HG03097 (cell line): ENCODE measurements around the gene TRIM5.
A peak's percentile ranks its signal among the peaks of the same experiment; 100 is the strongest.
"Not testable (repeated sequence)": the region's sequence is repeated elsewhere in the genome, so short reads cannot be mapped to it uniquely, and the experiment has no call there.

Source experiments
- ATAC-seq: cut with Tn5 transposase; IDR thresholded peaks from one replicate; pipeline ENCODE4 v1.9.1; 2021; ENCODE audit not compliant: unreplicated experiment, low FRiP score

TRIM5 gene

GRCh38 chr11:5684646-5685362 is at the start of gene TRIM5:
TRIM5 (minus strand) TSS chr11:5685074; CDS start chr11:5680177, 4,897 bp downstream.
- ATAC-seq, result peak; percentile 79

- no peak for ATAC-seq
Measured at GRCh38 chr11:5727691-5728090, 42.8 kb upstream of the TRIM5 start.

GRCh38 chr11:5726351-5726750 is 41.5 kb upstream of the TRIM5 start:
- no peak for ATAC-seq

- ATAC-seq, result no peak
Measured at GRCh38 chr11:5722622-5723021, 37.7 kb upstream of the TRIM5 start.

- no peak for ATAC-seq
Measured at GRCh38 chr11:5719703-5720495, 35.0 kb upstream of the TRIM5 start.

GRCh38 chr11:5716518-5716917 is 31.6 kb upstream of the TRIM5 start:
- ATAC-seq, result not testable (repeated sequence)

GRCh38 chr11:5713695-5714094 is 28.8 kb upstream of the TRIM5 start:
- no peak for ATAC-seq

GRCh38 chr11:5712507-5712906 is 27.6 kb upstream of the TRIM5 start:
- ATAC-seq, result no peak

- ATAC-seq, result no peak
Measured at GRCh38 chr11:5705688-5706087, 20.8 kb upstream of the TRIM5 start.

- ATAC-seq, result peak; percentile 62
Measured at GRCh38 chr11:5703741-5704536, 19.1 kb upstream of the TRIM5 start.

- no peak for ATAC-seq
Measured at GRCh38 chr11:5701055-5701577, 16.2 kb upstream of the TRIM5 start.

GRCh38 chr11:5700421-5701054 is 15.7 kb upstream of the TRIM5 start:
- no peak for ATAC-seq

- no peak for ATAC-seq
Measured at GRCh38 chr11:5698281-5698680, 13.4 kb upstream of the TRIM5 start.

- ATAC-seq, result no peak
Measured at GRCh38 chr11:5696210-5696609, 11.3 kb upstream of the TRIM5 start.

GRCh38 chr11:5695580-5695979 is 10.7 kb upstream of the TRIM5 start:
- ATAC-seq, result no peak

GRCh38 chr11:5694642-5695041 is 9.8 kb upstream of the TRIM5 start:
- no peak for ATAC-seq

- no peak for ATAC-seq
Measured at GRCh38 chr11:5691964-5692361, 7.1 kb upstream of the TRIM5 start.

GRCh38 chr11:5691238-5691963 is 6.5 kb upstream of the TRIM5 start:
- ATAC-seq, result not testable (repeated sequence)

GRCh38 chr11:5690736-5691135 is 5.9 kb upstream of the TRIM5 start:
- no peak for ATAC-seq

GRCh38 chr11:5690216-5690615 is 5.3 kb upstream of the TRIM5 start:
- no peak for ATAC-seq
